Activated naive CD4-positive, alpha-beta T cell treated with anti-CD3 and anti-CD28 coated beads, Interleukin-2, amount 50 U/mL, for 24 hours (primary cell): ENCODE results near the gene AICDA.
"Not testable (repeated sequence)": the region's sequence is repeated elsewhere in the genome, so short reads cannot be mapped to it uniquely, and the experiment has no call there.

ENCODE experiments used
- H3K27ac Mint-ChIP-seq: one replicate; pipeline ENCODE4 v1.8.0; 2021; ENCODE audit warnings: mild to moderate bottlenecking, mixed read lengths
- H3K27me3 Mint-ChIP-seq: one replicate; pipeline ENCODE4 v1.8.0; 2021; ENCODE audit warnings: mixed read lengths
- H3K36me3 Mint-ChIP-seq: one replicate; pipeline ENCODE4 v1.8.0; 2021; ENCODE audit warnings: mixed read lengths
- H3K4me1 Mint-ChIP-seq: one replicate; pipeline ENCODE4 v1.8.0; 2021; ENCODE audit warnings: mixed read lengths
- H3K4me3 Mint-ChIP-seq: one replicate; pipeline ENCODE4 v1.8.0; 2021; ENCODE audit warnings: mild to moderate bottlenecking, mixed read lengths
- H3K9me3 Mint-ChIP-seq: one replicate; pipeline ENCODE4 v1.8.0; 2021; ENCODE audit warnings: mixed read lengths

AICDA gene

GRCh38 chr12:8584478-8584877 lies 28.2 kb downstream of the AICDA start:
- H3K27me3 Mint-ChIP-seq = not testable (repeated sequence)

DNA sequence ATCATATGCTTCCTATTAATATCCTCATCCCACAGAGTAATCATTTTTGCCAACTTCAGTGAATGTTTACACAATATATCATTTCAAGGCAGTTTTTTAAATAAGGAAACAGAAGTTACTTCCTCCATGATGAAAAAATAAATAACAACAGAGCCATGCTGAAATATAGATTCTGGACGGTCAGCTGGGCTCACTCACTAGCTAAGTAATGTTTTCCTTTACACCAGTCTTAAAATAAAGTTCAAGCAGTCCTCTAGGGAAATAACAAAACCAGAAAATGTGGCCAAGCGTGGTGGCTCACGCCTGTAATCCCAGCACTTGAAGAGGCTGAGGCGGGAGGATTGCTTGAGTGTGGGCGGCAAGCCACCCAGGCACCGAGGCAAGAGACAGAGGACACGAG lies 28.7 kb downstream of the AICDA start:
- no peaks in the 10 kb centered on the region for H3K9me3 Mint-ChIP-seq
- H3K36me3 Mint-ChIP-seq = no peaks in the 10 kb centered on the region
- no peaks in the 10 kb centered on the region for H3K27me3 Mint-ChIP-seq
- no peaks in the 10 kb centered on the region for H3K4me1 Mint-ChIP-seq
- no peak overlapping the region for H3K27ac Mint-ChIP-seq
- H3K4me3 Mint-ChIP-seq = no peak overlapping the region

More at GRCh38 chr12:8584478-8584877, 28.2 kb downstream of the AICDA start:
- not testable (repeated sequence) for H3K36me3 Mint-ChIP-seq, H3K4me3 Mint-ChIP-seq, H3K9me3 Mint-ChIP-seq, H3K4me1 Mint-ChIP-seq, H3K27ac Mint-ChIP-seq

GRCh38 chr12:8581098-8581784 lies 31.4 kb downstream of the AICDA start:
- Mint-ChIP-seq H3K9me3 (no peaks in the 10 kb centered on the region), H3K36me3 (no peaks in the 10 kb centered on the region), H3K4me3 (no peak overlapping the region), H3K4me1 (no peaks in the 10 kb centered on the region), H3K27me3 (no peaks in the 10 kb centered on the region), H3K27ac (no peak overlapping the region)

GRCh38 chr12:8577879-8578278 lies 34.8 kb downstream of the AICDA start:
- Mint-ChIP-seq H3K27me3 (no peaks in the 10 kb centered on the region), H3K4me1 (peaks cover under 1% of the 10 kb centered on the region), H3K9me3 (no peaks in the 10 kb centered on the region), H3K36me3 (no peaks in the 10 kb centered on the region), H3K27ac (no peak overlapping the region), H3K4me3 (no peak overlapping the region)

DNA sequence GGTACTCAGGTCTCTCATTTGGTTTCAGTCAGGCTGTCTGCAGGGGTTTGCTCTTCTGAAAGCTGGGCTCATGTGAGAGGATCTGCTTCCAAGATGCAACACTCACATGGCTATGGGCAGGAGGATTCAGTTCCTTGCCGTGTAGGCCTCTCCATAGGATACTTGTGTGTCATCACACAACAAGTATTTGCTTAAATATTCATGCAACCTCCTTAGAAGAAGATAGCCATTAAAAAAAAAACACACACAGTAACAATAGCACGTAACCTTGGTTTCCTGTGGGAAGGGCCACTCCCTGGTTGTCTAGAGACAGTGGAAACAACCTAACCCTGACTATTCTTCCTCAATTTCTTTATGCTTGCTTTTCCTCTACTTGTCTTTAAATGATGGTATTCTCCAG lies 40.2 kb downstream of the AICDA start:
- H3K27ac Mint-ChIP-seq = no peak overlapping the region
- H3K4me1 Mint-ChIP-seq = peaks cover 11% of the 10 kb centered on the region
- H3K4me3 Mint-ChIP-seq = no peak overlapping the region
- H3K9me3 Mint-ChIP-seq = no peaks in the 10 kb centered on the region
- no peaks in the 10 kb centered on the region for H3K36me3 Mint-ChIP-seq
- no peaks in the 10 kb centered on the region for H3K27me3 Mint-ChIP-seq

DNA sequence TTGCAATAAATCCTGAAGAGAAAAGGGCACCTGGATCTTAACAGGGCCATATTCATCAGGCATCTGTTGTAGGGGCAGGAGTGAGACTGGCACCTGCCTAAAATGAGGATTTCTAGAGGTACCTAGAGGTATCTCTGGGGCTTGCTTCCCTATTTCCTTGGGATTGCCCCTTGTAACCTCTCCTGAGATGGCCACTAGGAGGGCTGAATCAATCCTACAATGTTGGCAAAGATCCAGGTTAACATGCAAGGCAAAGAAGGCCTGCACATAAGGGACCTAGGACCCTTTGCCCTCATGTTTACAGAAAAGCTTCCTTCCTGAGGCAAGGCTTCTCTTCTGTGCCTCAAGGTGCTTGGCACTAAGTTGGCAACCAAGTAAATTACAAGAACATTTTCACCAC lies 46.1 kb downstream of the AICDA start:
- peaks cover 1% of the 10 kb centered on the region for H3K27me3 Mint-ChIP-seq
- no peaks in the 10 kb centered on the region for H3K4me1 Mint-ChIP-seq
- peaks cover 6% of the 10 kb centered on the region for H3K36me3 Mint-ChIP-seq
- H3K9me3 Mint-ChIP-seq = peaks cover 16% of the 10 kb centered on the region
- no peak overlapping the region for H3K4me3 Mint-ChIP-seq
- H3K27ac Mint-ChIP-seq = no peak overlapping the region

DNA sequence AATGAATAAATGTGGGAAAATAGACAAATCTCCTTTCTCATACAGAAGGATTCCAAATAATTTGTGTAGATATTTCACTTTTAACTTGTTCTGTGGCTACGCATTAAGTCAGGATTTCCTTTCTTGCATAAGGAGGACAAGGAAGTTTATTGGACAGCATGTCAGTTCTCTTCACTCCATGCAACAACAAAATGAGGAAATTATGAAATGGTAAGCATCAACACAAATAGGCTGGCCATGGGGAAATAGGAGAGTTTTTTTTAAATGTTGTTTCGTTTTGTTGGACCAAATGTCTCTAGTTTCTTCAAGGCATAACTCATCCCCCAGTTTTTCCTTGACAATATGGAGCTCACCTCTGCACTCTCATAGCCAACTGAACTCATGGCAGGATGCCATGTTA lies 46.6 kb downstream of the AICDA start:
- H3K27ac Mint-ChIP-seq = not testable (repeated sequence)

DNA sequence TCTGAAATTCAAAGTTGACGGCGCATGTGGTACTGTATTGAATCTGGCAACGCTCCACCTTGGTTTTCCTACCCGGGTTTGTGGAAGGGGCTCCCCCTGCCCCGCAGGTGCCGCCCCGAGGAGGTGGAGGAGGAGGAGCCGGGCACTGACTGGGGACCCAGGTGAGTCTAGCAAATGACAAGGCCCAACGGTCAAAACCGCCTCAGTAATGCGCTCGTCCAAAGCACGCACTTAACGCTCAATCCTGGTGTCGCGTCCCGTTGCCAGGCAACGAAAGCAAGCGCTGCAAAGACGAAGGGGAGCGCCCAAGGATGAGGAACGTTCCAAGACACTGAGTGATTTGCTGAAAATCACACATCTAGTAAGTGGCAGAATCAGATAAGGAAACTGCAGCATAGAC lies 48.0 kb downstream of the AICDA start:
- Mint-ChIP-seq H3K4me3 (no peak overlapping the region), H3K9me3 (peaks cover 16% of the 10 kb centered on the region), H3K36me3 (peaks cover 6% of the 10 kb centered on the region), H3K27ac (no peak overlapping the region), H3K27me3 (peaks cover 3% of the 10 kb centered on the region), H3K4me1 (no peaks in the 10 kb centered on the region)

More for the DNA sequence above, 46.6 kb downstream of the AICDA start:
- H3K4me3 Mint-ChIP-seq, H3K27me3 Mint-ChIP-seq, H3K4me1 Mint-ChIP-seq, H3K36me3 Mint-ChIP-seq: not testable (repeated sequence)
- peaks cover 16% of the 10 kb centered on the region for H3K9me3 Mint-ChIP-seq

DNA sequence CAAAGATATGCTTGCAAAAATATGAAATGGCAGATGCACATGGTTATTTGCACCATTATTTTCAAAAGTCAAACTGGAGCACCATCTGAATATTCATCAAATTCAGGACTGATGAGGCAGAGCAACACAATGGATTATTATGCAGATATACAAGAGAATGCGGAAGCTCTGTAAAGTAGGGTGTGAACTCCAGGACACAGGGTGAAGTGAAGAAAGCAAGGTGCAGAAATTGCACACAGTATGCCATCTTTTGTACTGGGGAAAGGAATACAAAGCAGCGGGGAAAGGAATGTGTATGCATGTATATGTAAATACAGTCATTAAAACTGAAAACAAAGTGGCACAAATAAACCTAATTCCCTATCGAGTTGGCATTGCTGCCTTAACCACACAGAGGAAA lies 49.3 kb downstream of the AICDA start:
- H3K36me3 Mint-ChIP-seq = peaks cover 6% of the 10 kb centered on the region
- H3K27ac Mint-ChIP-seq = no peak overlapping the region
- peaks cover 3% of the 10 kb centered on the region for H3K27me3 Mint-ChIP-seq
- H3K4me3 Mint-ChIP-seq = no peak overlapping the region
- peaks cover 16% of the 10 kb centered on the region for H3K9me3 Mint-ChIP-seq
- no peaks in the 10 kb centered on the region for H3K4me1 Mint-ChIP-seq

- peaks cover 16% of the 10 kb centered on the region for H3K9me3 Mint-ChIP-seq
- H3K4me1 Mint-ChIP-seq = no peaks in the 10 kb centered on the region
- H3K36me3 Mint-ChIP-seq = peaks cover 6% of the 10 kb centered on the region
- no peak overlapping the region for H3K27ac Mint-ChIP-seq
- H3K27me3 Mint-ChIP-seq = peaks cover 3% of the 10 kb centered on the region
- H3K4me3 Mint-ChIP-seq = no peak overlapping the region
Measured at GRCh38 chr12:8562310-8562709, 50.3 kb downstream of the AICDA start.

GRCh38 chr12:8561011-8561410 lies 51.6 kb downstream of the AICDA start:
- peaks cover 4% of the 10 kb centered on the region for H3K36me3 Mint-ChIP-seq
- H3K4me3 Mint-ChIP-seq = no peak overlapping the region
- no peak overlapping the region for H3K27ac Mint-ChIP-seq
- peaks cover 16% of the 10 kb centered on the region for H3K9me3 Mint-ChIP-seq
- peaks cover 3% of the 10 kb centered on the region for H3K27me3 Mint-ChIP-seq
- H3K4me1 Mint-ChIP-seq = no peaks in the 10 kb centered on the region

DNA sequence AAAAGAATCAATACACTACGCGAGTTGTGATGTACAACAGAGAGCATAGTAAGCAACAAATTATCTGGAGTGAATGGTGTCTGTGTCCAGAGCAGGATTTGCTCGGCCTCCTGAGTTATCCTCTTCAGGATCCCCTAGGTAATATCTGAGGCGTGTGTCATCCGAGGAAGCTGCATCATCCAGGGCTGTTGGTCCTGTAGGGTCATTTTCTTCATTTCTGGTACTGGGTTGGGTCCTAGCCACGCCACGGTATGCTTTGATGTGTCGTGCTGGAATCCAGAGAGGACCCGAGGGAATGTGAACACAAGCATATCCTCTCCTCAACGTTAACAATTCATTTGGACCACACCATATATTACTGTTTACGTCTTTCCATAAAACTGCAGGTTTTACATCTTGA lies 53.0 kb downstream of the AICDA start:
- no peaks in the 10 kb centered on the region for H3K4me1 Mint-ChIP-seq
- no peak overlapping the region for H3K4me3 Mint-ChIP-seq
- peaks cover 4% of the 10 kb centered on the region for H3K36me3 Mint-ChIP-seq
- H3K27me3 Mint-ChIP-seq = peaks cover 2% of the 10 kb centered on the region
- H3K9me3 Mint-ChIP-seq = peaks cover 16% of the 10 kb centered on the region
- H3K27ac Mint-ChIP-seq = no peak overlapping the region

DNA sequence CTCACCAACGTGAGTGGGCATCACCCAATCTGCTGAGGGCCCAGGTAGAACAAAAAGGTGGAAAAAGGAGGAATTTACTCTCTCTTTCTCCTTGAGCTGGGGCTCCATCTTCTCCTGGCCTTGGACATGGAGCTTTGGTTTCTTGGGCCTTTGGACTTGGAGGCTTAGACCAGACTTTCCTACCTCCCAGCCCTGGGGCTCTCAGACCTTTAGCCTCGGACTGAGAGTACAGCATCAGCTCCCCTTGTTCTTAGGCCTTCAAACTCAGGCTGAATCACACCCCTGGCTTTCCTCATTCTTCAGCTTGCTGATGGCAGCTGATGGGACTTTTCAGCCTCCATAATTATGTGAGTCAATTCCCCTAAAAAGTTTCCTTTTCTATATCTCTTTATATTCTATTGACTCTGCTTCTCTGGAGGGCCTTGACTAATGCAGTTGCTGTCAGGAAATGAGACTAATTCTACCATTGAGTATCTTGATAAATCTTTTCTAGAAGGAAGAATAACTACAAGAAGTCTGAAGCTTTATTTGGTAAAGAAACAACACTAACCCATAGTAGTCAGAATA lies 56.0 kb downstream of the AICDA start:
- peaks cover 2% of the 10 kb centered on the region for H3K27me3 Mint-ChIP-seq
- H3K27ac Mint-ChIP-seq = no peak overlapping the region
- no peak overlapping the region for H3K4me3 Mint-ChIP-seq
- no peaks in the 10 kb centered on the region for H3K9me3 Mint-ChIP-seq
- no peaks in the 10 kb centered on the region for H3K4me1 Mint-ChIP-seq
- no peaks in the 10 kb centered on the region for H3K36me3 Mint-ChIP-seq

- H3K27ac Mint-ChIP-seq = no peak overlapping the region
- no peaks in the 10 kb centered on the region for H3K4me1 Mint-ChIP-seq
- H3K36me3 Mint-ChIP-seq = no peaks in the 10 kb centered on the region
- H3K27me3 Mint-ChIP-seq = no peaks in the 10 kb centered on the region
- no peak overlapping the region for H3K4me3 Mint-ChIP-seq
- no peaks in the 10 kb centered on the region for H3K9me3 Mint-ChIP-seq
Measured at GRCh38 chr12:8554451-8555195, 58.0 kb downstream of the AICDA start.

- H3K4me3 Mint-ChIP-seq = no peak overlapping the region
- no peaks in the 10 kb centered on the region for H3K36me3 Mint-ChIP-seq
- H3K27ac Mint-ChIP-seq = no peak overlapping the region
- no peaks in the 10 kb centered on the region for H3K9me3 Mint-ChIP-seq
- no peaks in the 10 kb centered on the region for H3K4me1 Mint-ChIP-seq
- H3K27me3 Mint-ChIP-seq = no peaks in the 10 kb centered on the region
Measured at GRCh38 chr12:8553088-8553627, 59.5 kb downstream of the AICDA start.
